DMS 273 (cell line): ENCODE measurements around the gene KDM5C.
"Not testable (repeated sequence)": the region's sequence is repeated elsewhere in the genome, so short reads cannot be mapped to it uniquely, and the experiment has no call there.

Experiments used
- DNase-seq: peaks from one replicate; lab custom pipeline; 2025; ENCODE audit not compliant: unreplicated experiment; lab: John Stamatoyannopoulos, UW

The KDM5C gene

DNA sequence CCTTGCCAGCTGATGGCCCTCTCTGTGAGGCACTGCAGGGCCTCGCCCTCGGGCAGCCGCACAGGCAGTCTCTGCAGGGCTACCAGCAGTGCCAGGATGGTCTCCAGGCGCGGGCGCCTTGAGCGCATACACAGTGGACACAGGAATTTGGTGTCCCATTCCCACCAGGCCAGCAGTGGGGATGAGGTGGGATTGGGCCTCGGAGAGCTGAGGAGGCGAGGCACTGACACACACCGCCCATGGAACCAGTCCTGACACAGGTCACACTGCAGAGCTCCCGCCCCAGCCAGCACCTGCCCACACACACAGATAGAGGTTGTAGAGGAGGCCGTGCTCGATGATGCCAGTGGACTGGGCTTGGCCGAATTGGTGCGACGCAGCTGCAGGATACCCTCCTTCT is 30.7 kb downstream of the KDM5C start:
- DNase-seq = no peak

DNA sequence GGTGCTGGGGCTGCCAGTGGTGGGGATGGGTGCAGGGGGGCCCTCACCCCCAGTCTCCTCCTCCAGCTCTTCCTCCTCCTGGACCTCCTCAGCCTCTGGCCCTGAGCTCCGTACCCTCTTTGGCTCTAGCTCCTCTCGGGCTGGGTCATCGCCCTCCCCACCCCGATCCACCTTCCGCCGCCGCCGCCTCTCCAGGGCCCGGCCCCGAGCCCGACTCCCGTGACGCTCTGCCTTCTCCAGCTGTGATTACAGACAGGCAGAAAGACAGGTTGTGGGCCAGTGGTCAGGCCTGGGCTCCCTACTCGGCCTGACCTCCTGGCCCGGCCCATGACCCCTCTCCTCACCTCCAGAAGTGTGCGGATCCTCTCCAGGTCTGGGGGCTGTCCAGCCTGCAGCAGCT is 31.9 kb downstream of the KDM5C start:
- DNase-seq = no peak

DNA sequence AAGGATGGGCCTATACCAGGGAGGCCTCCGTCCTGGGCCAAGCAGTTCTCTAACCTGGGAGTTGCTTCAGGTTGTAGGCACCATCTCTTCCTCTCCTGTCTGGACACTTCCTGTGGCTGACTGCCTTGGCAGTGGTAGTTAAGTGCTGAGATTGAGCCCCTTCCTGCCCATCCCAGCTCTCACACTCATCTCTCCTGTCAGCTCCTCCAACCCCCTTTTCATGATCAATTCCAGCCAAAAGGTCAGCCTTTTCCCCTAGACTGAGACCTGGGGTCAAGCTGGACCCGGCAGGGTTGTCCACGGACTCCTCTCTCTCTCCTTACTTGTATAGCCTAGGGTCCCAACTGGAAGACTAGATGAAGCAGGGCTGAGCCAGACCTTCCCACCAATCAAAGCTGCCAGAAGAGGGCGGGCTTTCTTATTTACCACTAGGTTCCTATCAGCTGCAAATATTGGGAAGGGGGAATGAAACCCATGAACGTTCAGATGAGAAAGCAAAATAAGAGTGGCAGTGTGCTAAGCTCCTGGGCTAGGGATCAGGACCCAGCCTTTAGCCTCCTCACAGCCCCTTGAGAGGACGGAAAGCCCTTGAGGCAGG is 34.5 kb downstream of the KDM5C start:
- DNase-seq = peak; percentile 51

- DNase-seq = no peak
Measured at GRCh38 chrX:53188763-53189162, 36.2 kb downstream of the KDM5C start.

GRCh38 chrX:53186351-53186750 is 38.7 kb downstream of the KDM5C start:
- DNase-seq = no peak

DNA sequence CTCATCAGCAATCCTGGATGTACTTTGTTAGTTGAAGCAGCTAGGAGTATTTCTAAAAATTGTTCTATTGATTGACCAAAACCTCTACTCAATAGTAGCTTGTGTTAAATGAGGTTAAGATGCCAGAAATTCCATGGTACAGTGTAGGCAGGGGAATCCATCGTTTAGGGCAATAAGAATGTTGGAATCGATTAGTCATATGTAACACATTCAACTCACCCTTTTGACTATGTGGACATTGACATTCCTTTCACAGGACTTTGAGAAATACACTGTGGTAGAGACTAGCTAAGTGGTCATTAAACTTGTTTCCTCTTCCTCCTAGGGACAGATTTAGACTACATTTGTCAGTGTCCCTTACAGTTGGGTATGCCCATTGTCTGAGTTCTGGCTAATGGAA is 40.2 kb downstream of the KDM5C start:
- no peak for DNase-seq

DNA sequence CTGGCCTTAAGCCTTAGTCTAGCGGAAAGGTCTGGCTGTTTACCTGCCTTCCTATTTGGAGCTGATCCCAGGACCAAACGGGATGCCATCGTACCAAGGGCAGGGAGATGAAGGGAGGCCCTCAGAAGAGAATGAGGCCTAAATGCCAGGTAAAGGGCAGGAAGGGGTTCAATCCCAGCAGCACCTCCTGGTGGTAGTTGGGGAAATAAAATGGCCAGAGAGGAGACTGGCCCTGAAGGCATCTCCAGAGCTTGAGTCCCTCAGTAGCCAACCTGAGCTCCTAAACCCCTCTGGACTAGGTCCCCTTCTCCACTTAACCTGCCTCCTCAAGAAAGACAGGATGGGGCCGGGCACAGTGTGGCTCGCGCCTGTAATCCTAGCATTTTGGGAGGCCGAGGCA is 53.7 kb downstream of the KDM5C start:
- no peak for DNase-seq

DNA sequence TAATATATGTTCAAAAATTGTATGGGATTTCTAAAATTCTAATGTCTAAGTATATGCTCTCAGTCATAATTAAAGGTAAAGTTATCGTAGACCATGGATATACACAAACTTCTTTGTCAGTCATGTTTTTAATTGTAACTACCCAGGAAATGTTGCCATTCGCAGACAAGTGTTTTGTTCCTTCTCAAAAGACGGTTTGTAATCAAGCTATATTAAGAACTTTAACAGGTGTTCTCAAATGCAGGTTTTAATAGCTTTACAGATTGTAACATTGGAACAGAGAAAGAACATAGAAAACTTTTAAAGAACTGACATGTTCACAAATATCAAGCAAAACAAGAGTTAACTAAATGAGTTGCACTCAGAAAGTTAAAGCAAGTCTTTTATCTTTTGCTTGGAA is 58.9 kb downstream of the KDM5C start:
- DNase-seq = no peak

DNA sequence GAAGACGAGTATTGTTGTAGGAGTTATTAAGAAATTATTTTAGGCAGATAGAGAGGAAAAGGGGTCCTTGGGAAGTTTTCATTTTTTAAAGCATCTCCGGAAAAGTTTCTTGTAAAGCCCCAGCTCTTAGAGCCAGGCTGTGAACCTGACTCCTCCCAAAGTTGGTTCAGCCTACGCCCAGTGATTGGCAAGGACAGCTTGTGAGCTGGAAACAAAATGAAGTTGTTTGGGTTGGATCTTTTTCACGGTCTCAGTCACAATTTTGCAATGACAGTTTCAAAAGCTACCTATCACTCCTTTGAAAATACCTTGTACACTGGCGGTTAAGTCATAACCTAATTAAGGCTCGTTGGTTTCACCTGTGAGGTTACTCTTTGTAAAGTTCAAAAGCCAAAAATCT is 60.4 kb downstream of the KDM5C start:
- DNase-seq = not testable (repeated sequence)

GRCh38 chrX:53163436-53163835 is 61.6 kb downstream of the KDM5C start:
- DNase-seq = no peak

DNA sequence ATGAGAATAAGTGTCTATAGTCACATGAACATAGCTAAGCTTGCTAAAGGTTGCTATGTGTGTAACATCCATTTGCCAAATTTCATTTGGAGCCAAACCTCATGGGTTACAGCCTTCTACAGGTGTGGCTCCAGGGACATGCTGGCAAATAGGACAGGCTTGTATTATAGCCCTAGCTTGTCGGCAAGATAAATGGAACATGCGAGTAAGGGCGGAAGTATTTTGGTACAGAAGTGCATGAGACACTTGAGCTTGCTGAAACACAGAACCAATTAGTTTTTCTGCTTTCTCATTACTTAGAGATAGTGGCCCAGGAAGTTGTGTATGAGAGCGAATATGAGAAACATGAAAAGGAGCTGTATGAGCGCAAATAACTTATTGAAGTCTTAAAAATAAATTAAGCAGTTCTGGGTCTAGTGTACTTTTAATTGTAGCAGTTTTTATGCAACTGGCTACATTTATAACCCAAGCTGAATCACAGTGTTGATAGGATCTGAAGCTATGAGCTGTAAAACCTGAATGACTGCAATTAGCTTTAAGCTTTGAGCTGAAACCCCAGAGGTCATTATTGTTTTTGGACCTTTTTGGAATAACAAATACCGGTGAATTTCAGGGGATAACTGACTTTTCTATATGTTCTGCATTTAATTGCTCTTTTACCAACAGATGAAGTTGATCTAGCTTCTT is 64.6 kb downstream of the KDM5C start:
- no peak for DNase-seq

GRCh38 chrX:53159184-53159583 is 65.8 kb downstream of the KDM5C start:
- no peak for DNase-seq

- DNase-seq = no peak
Measured at GRCh38 chrX:53156207-53156596, 68.8 kb downstream of the KDM5C start.

DNA sequence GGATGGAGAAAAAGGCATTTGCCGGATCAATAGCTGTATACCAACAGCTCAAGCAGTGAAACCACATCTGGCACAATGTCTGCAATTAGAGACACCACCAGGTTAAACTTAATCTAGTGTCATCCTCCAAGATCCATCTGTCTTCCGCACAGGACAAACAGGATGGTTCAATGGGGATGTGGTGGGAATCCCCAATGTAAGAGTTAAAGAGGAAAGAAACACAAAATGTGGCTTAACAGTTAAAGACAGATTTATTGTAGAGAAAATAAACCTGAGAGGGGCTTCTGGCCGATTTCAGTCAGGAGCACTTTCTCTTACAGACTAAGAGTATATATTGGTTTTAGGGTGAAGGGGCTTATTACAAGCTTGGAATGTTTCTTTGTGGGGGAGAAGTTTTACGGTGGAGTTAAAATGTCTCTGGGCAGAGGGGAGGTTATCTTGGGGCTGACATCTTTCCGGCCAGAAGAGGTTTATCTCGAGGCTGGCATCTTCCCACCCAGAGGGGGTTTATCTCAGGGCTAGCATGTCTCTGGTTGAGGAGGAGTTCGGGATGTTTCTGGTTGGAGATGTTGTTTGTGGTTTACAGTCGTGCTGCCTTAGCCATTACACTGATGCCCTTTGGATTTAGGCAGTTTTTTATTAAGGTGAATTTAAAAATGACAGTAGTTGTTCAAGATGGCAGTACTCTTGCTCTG is 69.3 kb downstream of the KDM5C start:
- no peak for DNase-seq

DNA sequence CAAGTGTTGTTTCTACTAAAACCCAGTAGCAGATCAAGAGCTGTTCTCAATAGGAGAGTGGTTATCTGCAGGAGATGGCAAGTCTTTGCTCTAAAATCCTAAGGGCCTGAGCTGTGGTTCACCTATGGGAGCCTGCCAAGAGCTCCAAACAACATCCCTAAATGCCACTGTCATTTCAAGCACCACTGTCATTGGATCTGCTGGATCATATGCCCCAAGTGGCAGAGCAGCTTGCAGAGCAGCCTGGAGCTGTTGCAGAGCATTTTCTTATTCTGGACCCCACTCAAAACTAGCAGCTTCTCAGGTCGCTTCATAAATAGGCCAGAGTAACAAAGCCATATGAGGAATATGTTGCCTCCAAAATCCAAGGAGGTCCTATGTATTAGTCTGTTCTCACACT is 71.4 kb downstream of the KDM5C start:
- DNase-seq = no peak
